ENCODE measurements around the gene FASTK.
"Not testable (repeated sequence)": the region's sequence is repeated elsewhere in the genome, so short reads cannot be mapped to it uniquely, and the experiment has no call there.

FASTK gene

DNA sequence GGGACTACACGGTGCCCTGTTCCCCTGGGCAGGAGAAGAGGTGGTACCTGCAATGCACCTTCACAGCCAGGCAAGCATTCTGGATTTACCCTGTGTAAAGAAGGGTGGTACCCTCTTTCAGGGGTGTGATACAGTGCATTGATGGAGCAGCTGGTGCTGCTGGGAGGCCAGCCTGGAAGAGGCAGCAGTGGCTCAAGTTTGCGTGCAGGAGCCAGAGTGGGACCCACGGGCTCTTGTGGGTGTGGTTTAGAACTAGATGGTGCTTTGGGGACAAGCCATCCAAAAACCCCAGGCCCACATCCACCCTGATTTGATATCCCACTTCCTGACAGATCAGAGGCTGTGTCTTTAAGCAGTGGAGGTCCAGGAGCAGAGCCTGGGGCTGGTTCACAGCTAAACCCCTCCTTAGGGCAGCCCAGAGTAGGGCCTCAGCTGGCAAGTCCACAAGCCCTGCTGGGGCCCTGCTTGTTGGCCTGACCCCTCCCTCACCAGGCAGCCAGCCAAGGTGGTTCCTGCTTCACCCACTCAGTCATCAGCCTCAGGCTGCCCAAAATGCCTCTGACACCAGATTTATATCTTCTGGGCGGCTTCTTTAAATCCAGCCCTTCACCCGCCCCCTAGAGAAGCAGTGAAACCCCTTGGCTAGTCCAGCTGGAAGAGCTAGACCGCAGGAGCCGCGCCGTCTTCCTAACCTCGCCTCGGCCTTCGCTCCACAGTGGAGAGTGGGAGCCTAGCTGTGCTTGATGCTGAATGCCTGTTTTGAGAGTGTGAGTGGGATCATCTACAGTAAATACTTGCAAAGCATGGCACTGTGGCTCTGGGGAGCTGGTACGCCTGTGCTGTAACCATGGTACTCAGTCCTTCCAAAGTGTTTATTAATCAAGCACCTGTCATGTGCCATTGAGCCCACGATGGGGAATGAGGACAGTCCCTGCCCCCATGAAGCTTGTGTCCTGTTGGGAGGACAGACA lies 33.7 kb downstream of the FASTK start:
- no peak for DNase-seq (ENCODE audit: low read depth in 3 of 3)

DNA sequence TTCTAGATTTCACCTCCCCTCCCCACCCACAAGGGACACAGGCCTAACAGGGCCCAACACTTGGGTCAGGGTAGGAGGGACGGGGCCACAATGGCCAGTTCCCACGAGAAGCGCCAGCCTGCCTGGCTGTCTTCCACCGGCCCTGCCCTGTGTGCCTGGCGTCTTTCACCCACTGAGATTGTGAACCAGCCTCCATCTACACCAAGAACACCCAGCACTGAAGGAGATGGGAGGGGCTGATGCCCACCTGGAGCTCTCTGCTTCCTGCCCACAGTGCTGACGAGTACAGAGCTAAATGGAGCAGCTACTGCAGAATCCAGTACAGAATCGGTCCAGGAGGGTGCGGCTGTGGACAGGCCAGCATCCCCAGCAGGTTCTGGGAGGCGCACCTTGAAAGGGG lies 34.6 kb downstream of the FASTK start:
- DNase-seq (ENCODE audit: low read depth in 3 of 3): no peak

DNA sequence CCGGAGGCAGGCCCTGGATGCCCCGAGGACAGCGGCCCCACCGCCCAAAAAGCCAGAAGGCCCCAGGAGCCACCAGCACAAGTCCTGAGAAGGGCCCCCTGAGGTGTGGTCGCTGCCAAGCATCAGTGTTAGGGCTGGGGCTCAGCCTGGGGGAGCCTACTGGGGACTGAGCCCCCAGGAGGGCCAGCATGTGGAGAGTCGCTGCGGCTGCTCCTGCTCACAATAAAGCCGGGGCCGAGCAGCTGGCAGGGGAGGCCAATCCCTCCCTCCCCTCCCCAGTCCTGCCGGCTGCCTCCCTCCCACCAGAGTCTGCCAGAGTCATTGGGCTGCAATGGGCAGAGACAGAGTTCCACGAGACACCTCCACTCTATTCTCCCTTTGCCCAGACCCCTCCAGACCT lies 35.3 kb downstream of the FASTK start:
- DNase-seq (ENCODE audit: low read depth in 3 of 3): no peak

DNA sequence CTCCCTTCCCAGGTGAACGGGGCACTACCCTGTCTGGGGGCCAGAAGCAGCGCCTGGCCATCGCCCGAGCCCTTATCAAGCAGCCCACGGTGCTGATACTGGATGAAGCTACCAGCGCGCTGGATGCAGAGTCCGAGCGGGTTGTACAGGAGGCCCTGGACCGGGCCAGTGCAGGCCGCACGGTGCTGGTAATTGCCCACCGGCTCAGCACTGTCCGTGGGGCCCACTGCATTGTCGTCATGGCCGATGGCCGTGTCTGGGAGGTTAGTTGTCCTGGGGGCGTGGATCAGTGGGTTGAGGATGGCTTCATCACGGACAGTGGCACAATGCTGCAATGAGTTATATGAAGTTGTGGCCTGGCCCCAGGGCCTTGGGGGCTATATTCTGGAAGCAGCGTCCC lies 36.6 kb downstream of the FASTK start:
- no peak for DNase-seq (ENCODE audit: low read depth in 3 of 3)

DNA sequence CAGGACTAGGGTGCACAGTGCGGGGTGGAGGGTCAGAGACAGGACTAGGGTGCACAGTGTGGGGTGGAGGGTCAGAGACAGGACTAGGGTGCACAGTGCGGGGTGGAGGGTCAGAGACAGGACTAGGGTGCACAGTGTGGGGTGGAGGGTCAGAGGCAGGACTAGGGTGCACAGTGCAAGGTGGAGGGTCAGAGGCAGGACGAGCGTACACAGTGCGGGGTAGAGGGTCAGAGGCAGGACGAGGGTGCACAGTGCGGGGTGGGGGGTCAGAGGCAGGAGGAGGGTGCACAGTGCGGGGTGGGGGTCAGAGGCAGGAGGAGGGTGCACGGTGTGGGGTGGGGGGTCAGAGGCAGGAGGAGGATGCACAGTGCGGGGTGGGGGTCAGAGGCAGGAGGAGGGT lies 37.2 kb downstream of the FASTK start:
- DNase-seq (ENCODE audit: low read depth in 3 of 3): not testable (repeated sequence)

DNA sequence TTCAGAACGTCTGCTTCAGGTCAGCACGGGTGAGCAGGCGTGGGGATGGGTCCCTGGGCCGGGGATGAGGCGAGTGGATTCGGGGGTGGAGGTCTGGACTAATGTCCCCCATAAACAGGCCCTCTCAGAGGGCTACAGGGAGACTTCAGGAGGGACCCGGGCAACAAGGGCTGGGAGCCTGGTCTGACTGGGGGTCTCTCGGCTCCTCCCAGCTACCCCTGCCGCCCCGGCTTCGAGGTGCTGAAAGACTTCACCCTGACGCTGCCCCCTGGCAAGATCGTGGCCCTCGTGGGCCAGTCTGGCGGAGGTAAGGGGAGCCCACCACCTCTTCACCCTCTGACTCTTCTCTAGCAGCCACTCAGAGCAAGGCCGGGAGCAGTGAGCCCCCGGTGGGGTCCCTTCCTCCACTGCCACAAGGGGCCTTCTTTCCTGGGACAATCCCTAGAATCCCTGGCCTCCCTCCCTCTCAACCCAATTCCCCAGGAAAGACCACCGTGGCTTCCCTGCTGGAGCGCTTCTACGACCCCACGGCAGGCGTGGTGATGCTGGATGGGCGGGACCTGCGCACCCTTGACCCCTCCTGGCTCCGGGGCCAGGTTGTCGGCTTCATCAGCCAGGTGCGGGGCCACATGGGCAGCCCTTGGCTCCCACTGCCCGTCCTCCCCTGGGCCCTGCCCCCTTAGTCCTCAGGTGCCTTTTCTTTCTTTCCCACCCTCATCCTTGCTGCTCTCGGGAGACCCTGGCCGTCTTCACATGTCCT lies 39.8 kb downstream of the FASTK start:
- no peak for DNase-seq (ENCODE audit: low read depth in 3 of 3)

DNA sequence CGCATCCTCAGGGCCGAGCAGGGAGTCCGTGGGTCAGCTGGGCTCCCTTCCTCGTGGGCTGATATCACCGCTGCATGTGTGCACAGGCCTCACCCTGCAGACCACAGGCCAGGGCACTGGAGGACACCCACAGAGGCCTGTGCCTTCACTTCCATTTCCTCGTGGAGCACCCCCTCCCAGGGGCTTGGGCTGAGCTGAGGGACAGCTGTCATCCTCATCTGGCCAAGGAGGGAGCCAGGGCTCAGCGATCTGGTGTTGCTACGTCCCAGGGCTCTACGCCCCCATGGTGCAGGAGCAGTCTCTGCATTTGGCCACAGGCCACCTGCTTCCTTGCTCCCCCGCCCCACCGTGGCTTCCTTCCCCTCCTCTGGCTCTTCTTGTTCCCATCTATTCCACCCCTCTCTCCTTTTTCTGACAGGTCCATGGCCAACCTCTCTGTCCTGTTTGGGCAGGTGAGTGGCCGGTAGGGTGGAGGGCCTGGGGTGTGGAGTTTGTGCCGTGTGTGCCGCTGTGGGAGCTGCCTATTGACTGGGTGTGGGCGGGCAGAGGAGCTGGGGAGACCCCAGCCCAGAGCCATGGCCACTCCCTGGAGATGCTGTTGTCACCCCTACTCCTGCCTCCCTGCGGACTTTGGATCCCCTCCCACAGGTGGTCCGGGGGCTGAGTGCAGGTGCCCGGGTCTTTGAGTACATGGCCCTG lies 40.6 kb downstream of the FASTK start:
- DNase-seq (ENCODE audit: low read depth in 3 of 3): no peak

DNA sequence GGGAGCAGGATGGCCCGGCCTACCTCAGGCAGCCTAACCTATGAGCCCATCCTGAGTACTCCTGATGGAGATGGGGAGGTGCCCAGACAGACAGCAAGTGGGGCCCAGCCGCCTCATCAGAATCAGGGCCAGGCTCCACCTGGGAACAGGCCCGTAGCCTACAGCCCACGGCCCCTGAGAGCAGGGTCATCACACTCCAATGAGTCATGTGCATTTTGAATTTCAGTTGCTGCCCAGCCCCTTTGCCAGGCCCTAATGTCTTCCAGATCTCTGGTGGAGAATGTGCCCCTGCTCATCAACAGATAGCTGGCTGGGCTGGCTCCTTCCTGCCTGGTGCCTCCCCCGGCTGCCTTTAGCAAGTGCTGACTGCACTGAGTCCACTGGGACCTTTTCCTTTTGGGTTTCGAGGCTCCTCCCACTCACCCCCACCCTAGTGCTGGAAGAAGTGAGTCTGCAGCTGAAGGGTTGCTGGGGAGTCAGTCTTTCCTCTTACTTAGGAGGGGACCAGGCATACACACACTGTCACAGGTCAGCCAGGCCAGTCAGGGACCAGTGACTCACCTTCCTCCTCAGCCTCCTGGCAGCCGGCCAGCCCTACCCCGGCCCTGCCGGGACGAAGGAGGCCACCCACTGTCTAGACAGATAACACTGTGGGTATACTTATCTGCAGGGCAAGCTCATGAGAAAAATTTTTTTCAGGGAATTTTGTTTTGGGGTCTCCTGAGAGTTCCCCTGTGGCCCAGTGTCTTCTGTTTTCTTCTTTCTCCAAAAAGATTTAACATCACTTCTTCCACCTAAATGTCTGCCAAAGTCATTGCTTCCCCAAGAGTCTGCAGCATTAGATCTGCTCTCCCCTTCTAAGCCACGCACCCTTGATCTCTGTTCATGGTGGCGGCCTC lies 41.4 kb downstream of the FASTK start:
- peak; percentile 52 to 63 (median 60) for DNase-seq (ENCODE audit: low read depth in 3 of 3)

DNA sequence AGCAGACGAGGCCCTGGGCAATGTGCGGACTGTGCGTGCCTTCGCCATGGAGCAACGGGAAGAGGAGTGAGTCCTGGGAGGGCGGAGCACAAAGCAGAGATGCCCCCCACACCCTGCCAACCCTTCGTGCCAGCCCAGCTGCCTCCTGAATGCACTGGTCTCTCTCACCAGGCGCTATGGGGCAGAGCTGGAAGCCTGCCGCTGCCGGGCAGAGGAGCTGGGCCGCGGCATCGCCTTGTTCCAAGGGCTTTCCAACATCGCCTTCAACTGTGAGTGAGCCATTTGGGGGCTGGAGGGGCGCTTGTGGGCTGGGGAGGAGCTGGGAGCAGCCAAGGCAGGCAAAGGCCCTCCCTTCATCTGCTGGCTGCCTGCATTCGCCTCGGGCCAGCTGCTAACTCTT lies 44.7 kb downstream of the FASTK start:
- DNase-seq (ENCODE audit: low read depth in 3 of 3): no peak

DNA sequence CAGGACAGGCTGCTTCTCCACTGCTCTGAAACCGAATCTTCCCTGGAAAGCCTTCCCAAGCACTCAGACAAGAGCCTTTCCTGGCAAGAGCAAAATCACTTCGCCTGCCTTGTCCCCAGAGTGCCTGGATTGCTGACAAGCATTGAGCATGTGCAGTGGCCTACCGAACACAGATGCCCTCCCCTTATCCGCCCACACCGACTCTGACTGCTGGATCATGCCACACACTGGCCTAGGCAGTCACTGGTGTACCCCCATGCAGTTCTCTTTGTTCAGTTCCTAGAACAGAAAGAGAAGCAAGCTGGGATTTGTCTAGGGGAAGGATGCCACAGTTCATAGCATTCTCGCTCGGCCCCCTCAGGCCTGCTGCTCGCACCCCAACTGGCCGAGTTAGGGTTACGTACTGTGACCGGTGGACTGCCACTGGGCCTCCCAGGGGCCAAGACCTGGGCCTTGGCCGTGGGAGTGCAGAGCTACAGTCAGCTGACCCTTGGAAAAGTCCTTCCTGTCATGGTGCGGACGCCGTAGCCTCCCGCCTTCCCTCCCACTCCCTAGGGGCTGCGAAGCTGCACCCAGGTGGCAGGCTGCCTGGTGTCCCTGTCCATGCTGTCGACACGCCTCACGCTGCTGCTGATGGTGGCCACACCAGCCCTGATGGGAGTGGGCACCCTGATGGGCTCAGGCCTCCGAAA lies 45.4 kb downstream of the FASTK start:
- DNase-seq (ENCODE audit: low read depth in 3 of 3): no peak

DNA sequence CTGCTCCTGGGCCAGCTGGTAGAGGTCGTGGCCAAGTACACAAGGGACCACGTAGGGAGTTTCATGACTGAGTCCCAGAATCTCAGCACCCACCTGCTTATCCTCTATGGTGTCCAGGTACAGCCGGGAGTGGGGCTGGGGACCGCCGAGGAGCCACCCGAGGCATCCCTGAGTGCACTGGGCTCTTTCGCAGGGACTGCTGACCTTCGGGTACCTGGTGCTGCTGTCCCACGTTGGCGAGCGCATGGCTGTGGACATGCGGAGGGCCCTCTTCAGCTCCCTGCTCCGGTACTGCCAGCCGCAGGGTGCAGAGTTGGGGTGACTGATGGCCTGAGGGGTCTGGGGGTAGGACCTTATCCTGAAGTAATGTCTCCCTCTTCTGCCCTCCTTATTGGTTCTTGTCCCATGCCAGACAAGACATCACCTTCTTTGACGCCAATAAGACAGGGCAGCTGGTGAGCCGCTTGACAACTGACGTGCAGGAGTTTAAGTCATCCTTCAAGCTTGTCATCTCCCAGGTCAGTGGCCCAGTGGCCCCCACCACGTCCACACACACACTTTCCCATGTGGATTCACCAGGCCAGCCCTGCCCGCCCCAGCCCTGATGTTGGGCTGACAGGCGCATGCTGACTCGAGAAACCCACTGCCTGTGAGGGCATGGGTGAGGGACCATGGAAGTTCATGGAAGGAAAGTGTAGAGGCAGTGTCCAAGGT lies 46.1 kb downstream of the FASTK start:
- no peak for DNase-seq (ENCODE audit: low read depth in 3 of 3)

DNA sequence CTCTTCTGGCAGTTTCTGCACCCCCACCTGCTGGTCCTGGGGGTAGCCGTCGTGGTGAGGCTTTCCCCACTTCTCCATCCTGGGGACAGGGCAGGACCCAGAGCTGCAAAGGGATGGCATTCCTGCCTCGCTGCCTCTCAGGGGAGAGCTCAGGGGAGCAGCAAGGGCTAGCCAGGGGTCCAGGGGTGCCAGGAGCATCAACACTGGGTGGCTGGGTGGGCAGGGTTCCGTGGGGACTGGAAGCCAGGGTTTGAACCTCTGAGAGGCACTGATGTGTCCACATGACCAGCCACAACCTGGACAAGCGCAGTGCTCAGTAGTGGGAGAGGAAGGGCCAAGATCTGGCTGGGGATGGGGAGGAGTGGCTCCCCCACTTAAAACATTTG lies 46.8 kb downstream of the FASTK start:
- DNase-seq (ENCODE audit: low read depth in 3 of 3): no peak

DNA sequence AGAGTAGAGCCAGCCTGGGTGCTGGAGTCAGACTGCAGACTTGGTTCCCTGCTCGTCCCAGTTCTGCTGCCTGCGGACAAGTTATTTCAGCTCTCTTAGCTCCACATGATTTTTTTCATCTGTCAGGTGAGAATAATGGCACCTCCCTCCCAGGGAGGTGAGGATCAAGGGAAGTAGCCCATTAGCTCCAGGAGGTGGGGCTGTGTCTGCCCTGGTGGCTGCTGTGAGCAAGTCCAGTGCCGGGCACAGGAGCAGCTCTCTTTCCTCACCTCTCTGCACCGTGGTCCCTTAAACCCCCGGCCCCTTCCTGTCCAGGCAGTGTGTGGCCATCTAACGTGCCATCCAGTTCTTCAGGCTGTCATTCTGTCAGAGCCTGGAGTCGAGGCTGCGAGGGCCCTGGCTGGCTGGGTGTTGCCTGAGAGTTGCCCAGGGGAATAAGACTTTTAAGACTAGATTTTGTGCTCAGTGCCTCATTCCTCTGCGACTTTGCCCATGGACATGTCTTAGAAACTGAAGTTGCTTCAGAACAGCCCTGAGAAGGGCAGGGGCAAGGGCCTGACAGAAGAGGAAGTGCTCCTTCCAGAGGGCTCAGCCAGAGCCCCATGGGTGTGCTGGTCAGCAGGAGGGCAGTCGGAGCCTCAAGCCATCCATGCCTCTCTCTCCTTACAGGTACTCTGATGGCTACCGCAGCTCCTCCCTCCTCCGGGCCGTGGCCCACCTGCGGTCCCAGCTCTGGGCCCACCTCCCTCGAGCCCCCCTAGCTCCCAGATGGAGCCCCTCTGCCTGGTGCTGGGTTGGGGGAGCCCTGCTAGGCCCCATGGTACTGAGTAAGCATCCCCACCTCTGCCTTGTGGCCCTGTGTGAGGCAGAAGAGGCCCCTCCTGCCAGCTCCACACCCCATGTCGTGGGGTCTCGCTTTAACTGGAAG lies 47.4 kb downstream of the FASTK start:
- DNase-seq (ENCODE audit: low read depth in 3 of 3): no peak

DNA sequence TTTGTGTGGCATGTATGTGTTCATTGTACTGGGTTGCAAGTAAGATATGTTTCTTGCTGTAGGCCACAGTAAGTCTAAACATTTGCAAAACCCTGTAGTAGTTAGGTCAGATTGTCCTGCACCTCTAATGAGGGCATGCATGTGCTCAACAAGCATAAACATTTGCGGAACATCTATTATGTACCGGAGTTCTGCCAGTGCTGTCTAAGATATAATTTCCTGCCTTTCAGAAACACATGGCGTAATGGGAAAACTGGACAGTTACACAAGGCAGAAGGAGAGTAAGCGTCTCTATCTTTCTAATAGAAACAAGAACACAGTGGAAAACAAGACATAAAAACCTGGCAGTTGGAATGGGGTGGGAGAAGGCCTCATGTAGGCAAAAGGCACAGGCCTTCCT lies 49.6 kb downstream of the FASTK start:
- no peak for DNase-seq (ENCODE audit: low read depth in 3 of 3)

DNA sequence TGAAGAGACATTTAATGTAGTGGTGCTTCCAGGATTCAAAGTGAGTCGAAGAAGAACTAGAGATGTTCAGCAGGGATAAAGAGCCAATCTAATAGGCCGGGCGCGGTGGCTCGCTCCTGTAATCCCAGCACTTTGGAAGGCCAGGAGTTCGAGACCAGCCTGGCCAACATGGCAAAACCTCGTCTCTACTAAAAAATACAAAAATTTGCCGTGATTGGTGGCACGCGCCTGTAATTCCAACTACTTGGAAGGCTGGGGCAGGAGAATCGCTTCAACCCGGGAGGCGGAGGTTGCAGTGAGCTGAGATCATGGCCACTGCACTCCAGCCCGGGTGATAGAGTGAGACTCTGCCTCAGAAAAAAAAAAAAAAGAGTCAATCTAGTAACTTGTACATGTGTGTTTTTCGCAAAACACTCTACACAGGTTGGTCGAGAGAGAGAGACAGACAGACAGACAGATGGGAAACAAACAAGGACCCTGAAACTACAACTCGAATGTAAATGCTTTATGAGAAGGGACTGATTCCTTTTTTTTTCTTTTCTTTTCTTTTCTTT lies 51.6 kb downstream of the FASTK start:
- no peak for DNase-seq (ENCODE audit: low read depth in 3 of 3)

DNA sequence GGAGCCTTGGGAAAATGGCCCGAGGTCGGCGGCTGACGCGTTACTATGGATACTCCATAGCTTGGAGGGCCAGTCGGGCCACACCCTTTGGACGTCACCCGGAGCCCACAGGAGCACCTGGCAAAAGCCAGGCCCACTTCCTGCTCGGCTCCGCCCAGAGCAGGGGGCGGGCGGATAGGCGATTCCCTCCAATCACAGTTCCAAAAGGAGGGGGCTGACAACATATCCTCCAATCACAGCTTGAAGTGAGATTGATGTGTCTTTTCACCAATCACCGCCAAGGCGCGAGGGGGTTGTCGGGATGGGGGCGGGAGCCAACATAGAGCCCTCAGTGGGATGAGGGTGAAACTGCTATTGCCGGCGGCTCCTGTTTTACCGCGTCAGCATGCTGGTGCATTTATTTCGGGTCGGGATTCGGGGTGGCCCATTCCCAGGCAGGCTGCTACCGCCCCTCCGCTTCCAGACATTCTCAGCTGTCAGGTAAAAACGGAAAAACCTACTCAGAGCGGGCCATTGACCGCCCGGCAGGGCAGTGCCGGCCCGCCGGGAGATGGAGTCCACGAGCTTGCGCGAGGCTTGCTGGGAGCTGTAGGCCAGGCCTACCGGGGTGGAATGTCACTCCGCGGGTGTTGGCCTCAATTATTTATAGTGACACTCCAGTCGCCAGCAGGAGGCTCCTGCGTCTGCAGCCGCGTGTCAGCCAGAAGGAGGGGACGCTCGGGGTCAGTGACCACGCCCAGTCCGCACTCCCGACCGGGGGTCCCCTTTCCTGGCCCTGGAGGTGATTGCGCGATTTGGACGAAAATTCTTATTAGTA lies 52.3 kb downstream of the FASTK start, which contains the start of gene ABCB8:
Gene ABCB8, plus strand, starts transcription at position 320 of the 817 bp plus-strand sequence. Its CDS starts 66 bp downstream, at position 386.
- DNase-seq (ENCODE audit: low read depth in 3 of 3): peak; percentile 87 to 97 (median 97)

DNA sequence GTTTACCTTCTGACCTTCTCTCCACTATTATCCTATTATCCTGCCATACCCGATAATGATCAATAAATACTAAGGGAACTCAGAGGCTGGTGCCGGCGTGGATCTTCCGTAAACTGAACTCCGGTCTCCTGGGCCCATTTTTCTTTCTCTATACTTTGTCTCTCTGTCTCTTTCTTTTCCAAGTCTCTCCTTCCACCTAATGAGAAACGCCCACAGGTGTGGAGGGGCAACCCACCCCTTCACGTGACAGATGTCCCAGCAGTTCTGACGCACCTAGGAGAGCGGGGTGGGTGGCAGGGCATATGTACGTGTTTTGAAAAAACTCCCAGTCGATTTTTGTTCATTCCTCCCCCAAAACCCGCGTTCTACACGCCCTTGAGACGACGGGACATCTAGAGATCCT lies 52.9 kb downstream of the FASTK start:
- not testable (repeated sequence) for DNase-seq (ENCODE audit: low read depth in 3 of 3)

Data from stimulated activated CD4-positive, alpha-beta T cell treated with anti-CD3 and anti-CD28 coated beads, TNF-alpha, amount 100 ng/mL, for 4 hours (primary cell).